Astrocyte (in vitro differentiated cells and primary cell): Measurements from ENCODE around the gene TMEM229A.

Experiments
- EZH2 ChIP-seq: IDR thresholded peaks from 2 replicates; pipeline ENCODE4 v1.6.1; 2012; ENCODE audit warnings: mild to moderate bottlenecking, low read length, inconsistent platforms; ENCODE audit not compliant: insufficient read depth
- TF ChIP-seq, protein P1 (sequence below): IDR thresholded peaks from 2 replicates; pipeline ENCODE4 v1.5.1; 2011; ENCODE audit warnings: low read depth, mild to moderate bottlenecking, inconsistent platforms, low read length, moderate library complexity; ENCODE audit not compliant: insufficient read depth

DNA sequence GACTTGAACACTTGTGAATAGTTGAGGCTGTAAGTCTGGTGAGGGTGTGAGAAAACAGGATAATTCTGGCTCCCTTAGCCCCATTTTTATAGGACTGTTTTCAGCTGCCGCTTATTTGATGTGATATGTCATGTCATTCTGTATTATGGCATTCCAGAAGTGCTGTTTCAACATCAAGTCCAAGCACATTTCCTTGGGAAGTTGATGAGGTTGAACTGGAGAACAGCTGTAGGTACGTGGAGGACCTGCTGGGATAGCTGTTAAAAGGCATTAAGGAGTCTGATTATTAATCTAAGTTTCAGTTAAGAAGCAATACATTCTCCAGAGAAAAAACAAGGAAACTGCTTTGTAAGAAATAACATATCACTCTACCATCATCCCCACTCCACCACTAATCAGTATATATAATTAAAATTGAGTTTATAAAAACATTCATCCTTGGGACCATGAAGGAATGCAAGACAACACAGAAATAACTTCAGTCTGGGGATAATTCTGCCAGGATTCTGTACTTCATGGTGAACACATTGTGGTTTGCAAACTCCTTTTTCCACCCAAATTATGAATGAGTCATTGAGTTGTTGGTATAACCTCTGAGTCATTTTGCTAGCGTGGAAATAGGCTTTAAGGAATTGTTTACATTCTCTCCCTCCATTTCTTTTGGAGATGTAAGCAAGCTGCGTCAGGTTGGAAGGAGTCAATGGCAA, 39.9 kb upstream of the TMEM229A start:
- TF ChIP-seq, protein P1, sequence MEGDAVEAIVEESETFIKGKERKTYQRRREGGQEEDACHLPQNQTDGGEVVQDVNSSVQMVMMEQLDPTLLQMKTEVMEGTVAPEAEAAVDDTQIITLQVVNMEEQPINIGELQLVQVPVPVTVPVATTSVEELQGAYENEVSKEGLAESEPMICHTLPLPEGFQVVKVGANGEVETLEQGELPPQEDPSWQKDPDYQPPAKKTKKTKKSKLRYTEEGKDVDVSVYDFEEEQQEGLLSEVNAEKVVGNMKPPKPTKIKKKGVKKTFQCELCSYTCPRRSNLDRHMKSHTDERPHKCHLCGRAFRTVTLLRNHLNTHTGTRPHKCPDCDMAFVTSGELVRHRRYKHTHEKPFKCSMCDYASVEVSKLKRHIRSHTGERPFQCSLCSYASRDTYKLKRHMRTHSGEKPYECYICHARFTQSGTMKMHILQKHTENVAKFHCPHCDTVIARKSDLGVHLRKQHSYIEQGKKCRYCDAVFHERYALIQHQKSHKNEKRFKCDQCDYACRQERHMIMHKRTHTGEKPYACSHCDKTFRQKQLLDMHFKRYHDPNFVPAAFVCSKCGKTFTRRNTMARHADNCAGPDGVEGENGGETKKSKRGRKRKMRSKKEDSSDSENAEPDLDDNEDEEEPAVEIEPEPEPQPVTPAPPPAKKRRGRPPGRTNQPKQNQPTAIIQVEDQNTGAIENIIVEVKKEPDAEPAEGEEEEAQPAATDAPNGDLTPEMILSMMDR: no peak
- TF ChIP-seq EZH2: no peak
